SKM-1 treated with dmso at 0.1 percent for 144 hours (cell line): ENCODE measurements around the gene RPN2.

Experiments used
- DNase-seq: peaks from one replicate; lab custom pipeline; 2025; ENCODE audit not compliant: unreplicated experiment; lab: John Stamatoyannopoulos, UW

RPN2 gene

DNA sequence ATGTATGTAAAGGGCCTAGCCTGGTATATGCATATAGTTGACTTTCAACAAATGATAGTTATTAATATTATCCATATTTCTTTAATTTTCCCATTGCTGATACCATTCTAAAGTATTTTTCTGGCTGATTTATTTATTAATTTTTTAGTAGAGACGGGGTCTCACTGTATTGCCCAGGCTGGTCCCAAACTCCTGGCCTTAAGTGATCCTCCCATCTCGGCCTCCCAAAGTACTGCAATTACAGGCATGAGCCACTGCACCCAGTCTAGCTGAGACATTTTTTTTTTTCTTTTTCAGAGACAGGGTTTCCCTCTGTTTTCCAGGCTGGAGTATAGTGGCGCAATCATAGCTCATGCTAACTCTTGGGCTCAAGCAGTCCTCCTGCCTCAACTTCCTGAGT is 30.1 kb downstream of the RPN2 start:
- DNase-seq = no peak

DNA sequence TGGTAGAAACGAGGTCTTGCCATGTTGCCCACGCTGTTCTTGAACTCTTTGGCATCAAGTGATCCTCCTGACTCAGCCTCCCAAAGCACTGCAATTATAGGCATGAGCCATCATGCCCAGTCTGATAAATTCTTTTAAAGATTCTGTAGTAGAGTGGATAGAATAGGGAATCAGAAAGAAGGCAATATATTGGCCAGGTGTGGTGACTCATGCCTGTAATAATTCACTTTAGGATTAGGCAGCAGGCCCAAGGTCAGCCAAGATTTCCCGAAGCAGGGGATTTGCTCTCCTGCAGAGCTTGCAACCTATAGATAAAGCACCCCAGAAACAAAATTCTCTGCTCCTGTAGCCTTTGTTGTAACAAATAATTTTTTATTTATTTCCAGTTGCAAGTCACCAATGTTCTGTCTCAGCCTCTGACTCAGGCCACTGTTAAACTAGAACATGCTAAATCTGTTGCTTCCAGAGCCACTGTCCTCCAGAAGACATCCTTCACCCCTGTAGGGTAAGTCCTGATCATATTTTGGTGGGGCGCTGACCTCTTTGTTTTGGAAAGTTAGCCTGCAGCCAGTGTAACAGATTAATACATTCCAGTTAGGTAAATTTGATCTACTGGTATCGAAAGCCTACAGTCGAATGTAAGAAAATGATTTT is 30.7 kb downstream of the RPN2 start:
- no peak for DNase-seq

DNA sequence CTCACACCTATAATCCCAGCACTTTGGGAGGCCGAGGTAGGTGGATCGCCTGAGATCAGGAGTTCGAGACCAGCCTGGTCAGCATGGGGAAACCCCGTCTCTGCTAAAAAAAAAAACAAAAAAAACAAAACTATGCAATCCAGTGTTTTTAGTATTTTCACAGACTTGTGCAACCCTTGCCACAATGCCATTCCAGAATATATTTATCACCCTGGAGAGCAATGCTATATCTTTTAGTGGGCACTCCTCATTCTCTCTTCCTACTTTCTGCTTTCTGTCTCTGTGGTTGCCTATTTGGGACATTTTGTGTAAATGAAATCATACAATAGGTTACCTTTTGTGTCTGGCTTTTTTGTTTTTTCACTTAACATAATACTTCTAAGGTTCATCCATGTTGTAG is 39.3 kb downstream of the RPN2 start:
- DNase-seq = no peak

GRCh38 chr20:37218976-37219375 is 39.8 kb downstream of the RPN2 start:
- DNase-seq = no peak

GRCh38 chr20:37219751-37220668 is 40.9 kb downstream of the RPN2 start:
- DNase-seq = no peak

DNA sequence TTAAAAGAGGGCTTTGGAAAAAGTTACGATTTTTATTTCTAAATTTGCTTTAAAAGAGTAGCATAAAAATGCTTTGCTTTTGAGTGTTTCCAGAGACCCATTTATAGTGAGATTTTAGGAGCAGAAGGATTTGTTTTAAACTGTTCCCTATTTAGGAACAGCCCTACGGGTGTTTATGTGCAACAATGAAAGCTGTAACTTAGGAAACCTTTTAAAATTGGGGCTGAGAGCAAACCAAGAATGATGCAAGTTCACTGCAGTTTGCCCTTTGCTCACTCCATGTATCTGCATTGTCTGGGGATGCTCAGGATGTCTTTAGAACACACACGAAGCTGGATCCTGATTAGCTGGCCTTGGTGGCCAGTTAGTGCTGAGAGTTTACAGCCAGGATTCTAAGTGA is 41.6 kb downstream of the RPN2 start:
- no peak for DNase-seq

- DNase-seq = no peak
Observed at GRCh38 chr20:37222086-37222485, 43.0 kb downstream of the RPN2 start.

DNA sequence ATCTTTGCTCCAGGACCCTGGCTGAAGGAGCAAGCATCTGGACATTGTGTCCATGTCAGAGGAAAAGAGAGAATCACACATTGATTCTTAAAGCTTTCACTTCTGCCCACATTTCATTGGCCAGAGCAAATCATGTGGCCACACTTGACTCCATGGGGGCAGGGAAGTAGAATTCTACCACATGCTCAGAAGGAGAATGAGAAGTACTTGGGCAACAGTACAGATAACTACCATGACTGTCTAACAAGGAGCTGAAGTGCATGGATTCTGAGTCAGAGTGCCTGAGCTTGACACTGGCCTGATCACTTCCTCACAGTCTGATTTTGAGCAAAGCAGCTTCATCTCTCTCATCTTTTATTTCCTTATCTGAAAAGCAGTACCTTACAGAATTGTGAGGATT is 43.9 kb downstream of the RPN2 start:
- DNase-seq = peak; percentile 91

DNA sequence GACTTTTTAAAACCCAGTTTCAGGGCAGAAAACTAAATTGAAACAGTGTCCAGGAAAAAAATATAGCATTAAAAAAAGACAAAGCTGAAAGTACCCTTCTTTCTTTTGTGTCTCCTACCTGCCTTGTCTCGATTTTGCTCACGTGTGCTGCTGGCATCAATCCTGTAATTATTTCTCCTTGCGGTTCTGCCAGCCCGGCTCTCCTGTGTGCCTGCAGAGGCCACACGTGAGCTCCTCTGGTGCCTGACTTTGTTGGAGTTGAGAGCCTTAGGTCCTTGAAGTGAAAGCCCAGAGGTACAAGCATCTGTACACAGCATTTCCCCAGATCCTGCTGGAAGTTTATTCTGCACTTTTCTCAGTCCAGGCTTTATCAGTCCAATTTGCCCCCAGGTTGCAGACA is 46.0 kb downstream of the RPN2 start:
- no peak for DNase-seq

- no peak for DNase-seq
Observed at GRCh38 chr20:37226889-37227288, 47.8 kb downstream of the RPN2 start.

GRCh38 chr20:37228082-37228481 is 49.0 kb downstream of the RPN2 start:
- DNase-seq = no peak

- no peak for DNase-seq
Observed at GRCh38 chr20:37228656-37229055, 49.5 kb downstream of the RPN2 start.

GRCh38 chr20:37229357-37229756 is 50.2 kb downstream of the RPN2 start:
- DNase-seq = no peak

DNA sequence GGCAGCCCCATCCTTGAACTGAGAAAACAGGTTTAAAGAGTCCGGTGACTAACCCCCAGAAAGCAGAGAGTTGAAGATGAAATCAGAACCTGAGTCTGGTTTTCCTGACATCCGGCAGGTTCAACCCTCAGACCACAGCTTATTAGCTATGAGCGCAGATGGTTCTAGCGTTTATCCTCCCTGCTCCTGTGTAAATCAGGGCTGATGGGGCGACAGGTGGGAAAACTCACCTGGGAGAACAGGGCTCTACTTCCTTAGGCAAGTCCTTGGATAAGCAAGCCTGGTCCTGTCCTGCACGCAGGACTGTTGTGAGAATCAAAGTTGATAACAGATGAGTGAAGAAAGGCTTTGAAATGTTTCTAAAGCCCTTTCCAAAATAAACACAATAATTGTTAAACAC is 51.1 kb downstream of the RPN2 start:
- no peak for DNase-seq

DNA sequence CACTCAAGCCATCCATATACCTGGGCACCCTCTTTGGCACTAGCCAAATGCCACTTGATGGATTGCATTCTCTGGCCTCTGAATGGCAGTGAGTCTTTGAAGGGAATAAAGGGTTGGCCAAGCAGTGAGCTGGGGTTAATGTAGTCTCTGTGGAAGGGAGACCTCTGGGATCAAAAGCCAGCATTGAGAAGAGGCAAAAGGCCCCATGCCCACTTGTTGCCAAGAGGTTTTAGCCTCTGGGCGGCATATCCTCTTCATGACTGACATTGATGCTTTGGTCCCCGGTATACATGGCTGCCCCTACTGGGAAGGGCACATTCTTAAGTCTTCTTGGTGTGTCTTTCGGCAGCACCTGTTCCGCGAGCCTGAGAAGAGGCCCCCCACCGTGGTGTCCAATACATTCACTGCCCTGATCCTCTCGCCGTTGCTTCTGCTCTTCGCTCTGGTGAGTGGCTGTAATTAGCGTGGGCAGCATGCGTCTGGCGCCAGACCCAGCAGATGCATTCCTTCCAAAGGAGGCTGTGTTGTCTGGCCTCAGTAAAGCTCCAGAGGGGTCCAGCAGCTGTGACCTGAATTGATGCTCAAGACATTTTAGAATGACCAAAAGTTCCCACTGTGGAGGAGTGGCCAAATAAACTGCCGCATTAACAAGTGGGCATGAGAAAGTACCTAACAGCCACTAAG is 53.0 kb downstream of the RPN2 start:
- no peak for DNase-seq

DNA sequence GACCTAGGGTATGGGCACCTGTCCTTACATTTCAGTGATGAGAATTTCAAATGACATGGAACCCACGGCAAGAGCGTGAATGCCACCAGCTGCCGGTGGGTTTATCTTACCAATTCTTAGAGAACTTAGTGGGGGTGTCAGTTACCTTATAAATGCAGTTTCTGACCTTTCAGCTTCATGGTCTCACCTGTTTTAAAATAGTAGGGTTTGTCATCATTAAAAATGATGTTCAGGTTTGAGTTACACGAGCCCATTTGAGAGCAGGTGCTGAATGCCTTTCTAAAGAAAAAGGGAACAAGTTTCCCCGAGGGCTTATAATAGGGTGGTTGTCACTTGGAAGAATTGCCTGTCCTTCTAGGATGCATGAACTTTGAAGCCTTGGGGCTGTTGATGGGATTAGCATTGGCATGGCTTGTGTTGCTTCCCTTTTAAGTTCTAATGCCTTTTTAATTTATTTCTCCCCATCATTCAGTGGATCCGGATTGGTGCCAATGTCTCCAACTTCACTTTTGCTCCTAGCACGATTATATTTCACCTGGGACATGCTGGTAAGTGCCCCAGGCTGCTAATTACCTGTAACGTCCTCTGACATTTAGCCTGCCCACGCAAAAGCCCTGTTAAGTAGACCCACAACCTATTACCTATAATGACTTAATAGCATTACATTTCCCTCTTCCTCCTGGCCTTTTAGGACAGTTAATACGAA is 54.6 kb downstream of the RPN2 start:
- DNase-seq = no peak

DNA sequence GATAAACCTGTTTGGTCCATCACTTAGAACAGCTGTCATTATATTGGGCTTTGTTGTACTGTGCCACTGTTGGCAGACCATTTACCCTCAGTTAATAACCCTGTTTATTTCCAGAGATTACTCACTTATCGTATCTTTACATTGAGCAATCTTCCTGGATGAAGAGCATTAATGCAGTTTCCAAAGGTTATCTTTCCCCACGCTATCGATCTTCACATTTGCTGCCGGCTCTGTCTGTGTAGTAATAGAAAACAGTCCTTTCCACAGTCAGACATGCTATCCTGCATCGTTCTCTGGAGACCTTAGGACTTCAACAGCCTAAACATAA is 55.1 kb downstream of the RPN2 start:
- DNase-seq = no peak

DNA sequence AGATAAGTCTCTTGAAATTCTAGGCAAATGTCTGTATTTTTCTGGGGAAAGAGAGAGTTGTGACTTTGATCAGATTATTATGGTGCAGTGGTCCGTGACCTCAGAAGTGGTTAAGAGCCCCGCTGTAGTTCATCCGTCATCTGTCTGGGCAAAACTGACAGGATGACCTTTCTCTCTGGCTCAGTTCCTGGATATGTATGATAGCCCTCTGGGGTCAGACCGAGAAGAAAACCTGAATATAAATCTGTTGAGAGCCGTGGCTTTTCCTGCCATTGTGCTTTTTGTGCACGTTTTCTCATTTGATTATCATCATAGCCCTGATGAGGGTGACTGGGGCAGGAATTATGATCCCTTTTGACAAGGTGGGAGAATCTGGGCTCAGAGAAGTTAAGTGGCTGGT is 55.9 kb downstream of the RPN2 start:
- DNase-seq = no peak

- DNase-seq = no peak
Observed at GRCh38 chr20:37236462-37236861, 57.3 kb downstream of the RPN2 start.

- DNase-seq = no peak
Observed at GRCh38 chr20:37237656-37238055, 58.5 kb downstream of the RPN2 start.

DNA sequence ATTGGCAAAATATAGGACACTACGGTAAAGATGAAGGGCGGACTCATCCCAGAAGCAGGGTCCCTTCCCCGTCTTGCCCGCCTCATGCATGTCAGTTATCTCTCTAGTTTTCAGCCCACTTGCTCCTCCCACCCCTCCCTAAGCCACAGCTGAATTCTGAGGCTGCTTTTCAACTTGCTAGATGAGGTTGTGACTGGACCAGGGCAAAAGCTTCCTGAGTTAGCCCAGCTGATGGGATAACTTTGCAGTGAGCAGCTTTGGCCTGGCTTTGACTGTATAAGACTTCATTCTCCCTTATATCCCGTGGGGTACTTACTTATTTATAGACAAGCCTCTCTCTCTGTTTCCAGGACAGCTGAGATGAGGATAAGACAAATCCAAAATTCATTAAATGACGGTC is 59.3 kb downstream of the RPN2 start:
- DNase-seq = no peak
